HG02588 (cell line): ENCODE data around the gene MCM5.

Source experiments
- ATAC-seq: cut with Tn5 transposase; IDR thresholded peaks from one replicate; pipeline ENCODE4 v1.9.1; 2021; ENCODE audit warnings: mild to moderate bottlenecking, moderate library complexity; ENCODE audit not compliant: unreplicated experiment

MCM5 gene

GRCh38 chr22:35400501-35400790, 506 bp downstream of the MCM5 start:
- ATAC-seq = no peak

GRCh38 chr22:35401863-35402262, 1.9 kb downstream of the MCM5 start:
- no peak for ATAC-seq

- no peak for ATAC-seq
These were observed 3.4 kb downstream of the MCM5 start for GRCh38 chr22:35403356-35403755.

- ATAC-seq = no peak
These were observed 4.2 kb downstream of the MCM5 start for GRCh38 chr22:35404176-35404575.

- no peak for ATAC-seq
These were observed 6.5 kb downstream of the MCM5 start for GRCh38 chr22:35406443-35406842.

GRCh38 chr22:35407362-35407761, 7.4 kb downstream of the MCM5 start:
- ATAC-seq = no peak

GRCh38 chr22:35409783-35410662, 10.1 kb downstream of the MCM5 start:
- peak; percentile 62 for ATAC-seq

GRCh38 chr22:35410663-35411034, 10.7 kb downstream of the MCM5 start:
- no peak for ATAC-seq

- no peak for ATAC-seq
These were observed 11.2 kb downstream of the MCM5 start for GRCh38 chr22:35411102-35411501.

GRCh38 chr22:35413624-35414023, 13.7 kb downstream of the MCM5 start:
- no peak for ATAC-seq

- no peak for ATAC-seq
These were observed 17.7 kb downstream of the MCM5 start for GRCh38 chr22:35417606-35418005.

- ATAC-seq = no peak
These were observed 18.1 kb downstream of the MCM5 start for GRCh38 chr22:35418088-35418487.

GRCh38 chr22:35418731-35419130, 18.8 kb downstream of the MCM5 start:
- no peak for ATAC-seq

GRCh38 chr22:35419756-35420155, 19.8 kb downstream of the MCM5 start:
- no peak for ATAC-seq

GRCh38 chr22:35421121-35421520, 21.2 kb downstream of the MCM5 start:
- no peak for ATAC-seq

GRCh38 chr22:35422145-35422544, 22.2 kb downstream of the MCM5 start:
- no peak for ATAC-seq

- ATAC-seq = no peak
These were observed 23.0 kb downstream of the MCM5 start for GRCh38 chr22:35422936-35423335.

- ATAC-seq = no peak
These were observed 24.1 kb downstream of the MCM5 start for GRCh38 chr22:35424081-35424480.

- no peak for ATAC-seq
These were observed 24.8 kb downstream of the MCM5 start for GRCh38 chr22:35424761-35425160.

- no peak for ATAC-seq
These were observed 25.6 kb downstream of the MCM5 start for GRCh38 chr22:35425546-35425945.

- no peak for ATAC-seq
These were observed 26.2 kb downstream of the MCM5 start for GRCh38 chr22:35425971-35426800.

GRCh38 chr22:35426801-35427140, 26.8 kb downstream of the MCM5 start:
- no peak for ATAC-seq
